Muscle of leg (tissue), 11 donors: ENCODE results near the gene DSG3. TPM values are rescaled to one million over a fixed set of nuclear protein-coding genes. Genes with fewer than 3 reads are reported as not detected.

ENCODE experiments used
- DNase-seq: peaks from one replicate; pipeline ENCODE4 v3.0.0; 2013
- H3K27ac ChIP-seq: one replicate; pipeline ENCODE4 v1.5.1; 2013; ENCODE audit warnings: mild to moderate bottlenecking, low read length, control low read depth
- H3K27me3 ChIP-seq: one replicate; pipeline ENCODE4 v1.6.1; 2013; ENCODE audit warnings: low read length; ENCODE audit not compliant: control insufficient read depth, insufficient read depth
- H3K36me3 ChIP-seq: one replicate; pipeline ENCODE4 v1.6.1; 2013; ENCODE audit warnings: low read length; ENCODE audit not compliant: control insufficient read depth, insufficient read depth
- H3K4me1 ChIP-seq: one replicate; pipeline ENCODE4 v1.6.1; 2013; ENCODE audit warnings: low read length; ENCODE audit not compliant: control insufficient read depth, insufficient read depth
- H3K4me3 ChIP-seq: one replicate; pipeline ENCODE4 v1.5.1; 2013; ENCODE audit warnings: low read length, control low read depth
- H3K9me3 ChIP-seq: replicated peaks from 2 replicates; pipeline ENCODE4 v1.6.1; 2013; ENCODE audit warnings: low read depth, low read length; ENCODE audit not compliant: control insufficient read depth
- WGBS: methylation state at CpG from one replicate; pipeline ENCODE4 v1.1.5; 2013; ENCODE audit warnings: missing lambda C conversion rate; ENCODE audit not compliant: insufficient coverage; 5-methylcytosine and 5-hydroxymethylcytosine counted together
- polyA plus RNA-seq, 8 donors: library from polyadenylated mRNA; unstranded; fragments of 120-200 nt; gene quantifications; one replicate each; pipeline versions ENCODE4 v1.2.1 to v1.2.3, GENCODE V29; 2013; ENCODE audit warnings: inconsistent platforms in 1 of 8, low replicate concordance in 1 of 8; ENCODE audit not compliant: insufficient read length in 8 of 8, insufficient read depth in 1 of 8
- total RNA-seq: library from RNA; stranded (reverse); fragments of 120-200 nt; gene quantifications from one replicate; pipeline ENCODE4 v1.2.4, GENCODE V29; 2013

The DSG3 gene
- total and polyA plus RNA-seq, 9 donors, result 0.04 to 5.7 (median 0.16) TPM; not detected in 6

GRCh38 chr18:31410716-31411483 is 36.6 kb upstream of the DSG3 start:
- Histone ChIP-seq H3K27ac (no peak overlapping the region), H3K4me1 (no peaks in the 10 kb centered on the region), H3K9me3 (no peaks in the 10 kb centered on the region), H3K36me3 (no peaks in the 10 kb centered on the region), H3K27me3 (no peaks in the 10 kb centered on the region), H3K4me3 (no peak overlapping the region)
- DNase-seq, result no peak
- WGBS, result 55% methylated on average over 17 of the region's 37 CpGs

GRCh38 chr18:31413137-31413536 is 34.4 kb upstream of the DSG3 start:
- no peak for DNase-seq

DNA sequence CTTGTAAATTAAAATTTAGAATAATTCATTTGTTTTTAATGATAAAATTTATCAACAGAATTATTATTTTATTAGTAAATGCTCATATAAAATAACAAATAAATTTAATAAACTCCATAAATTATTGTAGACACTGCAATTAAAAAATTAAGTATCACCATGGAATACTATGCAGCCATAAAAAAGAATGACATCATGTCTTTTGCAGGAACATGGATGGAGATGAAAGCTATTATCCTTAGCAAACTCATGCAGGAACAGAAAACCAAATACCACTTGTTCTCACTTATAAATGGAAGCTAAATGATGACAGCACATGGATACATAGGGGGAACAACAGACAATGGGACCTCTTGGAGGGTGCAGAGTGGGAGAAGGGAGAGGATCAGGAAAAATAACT is 29.7 kb upstream of the DSG3 start:
- Histone ChIP-seq H3K36me3 (no peaks in the 10 kb centered on the region), H3K27me3 (no peaks in the 10 kb centered on the region), H3K27ac (no peak overlapping the region), H3K9me3 (no peaks in the 10 kb centered on the region), H3K4me1 (no peaks in the 10 kb centered on the region), H3K4me3 (no peak overlapping the region)
- no peak for DNase-seq

More at GRCh38 chr18:31413137-31413536, 34.4 kb upstream of the DSG3 start:
- H3K36me3 ChIP-seq, result no peaks in the 10 kb centered on the region
- H3K9me3 ChIP-seq, result no peaks in the 10 kb centered on the region
- H3K4me1 ChIP-seq, result no peaks in the 10 kb centered on the region
- no peak overlapping the region for H3K27ac ChIP-seq
- no peaks in the 10 kb centered on the region for H3K27me3 ChIP-seq
- H3K4me3 ChIP-seq, result no peak overlapping the region
- 100% methylated on average over 2 of the region's 6 CpGs for WGBS

DNA sequence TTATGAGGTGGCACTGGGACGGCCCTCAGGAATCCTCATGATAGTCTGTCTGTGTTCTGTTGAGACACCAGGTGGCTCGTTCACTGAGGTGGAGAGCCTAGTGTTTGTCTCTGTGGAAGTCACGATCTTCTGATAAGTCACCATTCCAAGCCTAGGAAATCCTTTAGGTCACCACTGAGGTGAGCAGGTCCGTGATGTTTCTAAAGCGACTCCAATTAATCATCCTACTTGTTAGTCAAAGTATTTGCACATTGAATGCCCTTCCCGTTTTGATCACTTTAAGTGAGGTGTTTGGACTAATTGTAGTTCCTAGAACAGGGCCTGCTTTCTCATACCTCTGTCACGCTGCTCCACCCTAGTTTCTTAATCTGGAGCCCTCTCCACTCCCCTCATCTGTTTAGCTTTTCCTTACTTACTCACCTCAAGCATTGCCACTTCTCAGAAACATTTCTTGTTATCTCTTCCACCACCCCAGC is 28.0 kb upstream of the DSG3 start:
- no peak for DNase-seq
- no peaks in the 10 kb centered on the region for H3K36me3 ChIP-seq
- no peaks in the 10 kb centered on the region for H3K9me3 ChIP-seq
- no peaks in the 10 kb centered on the region for H3K27me3 ChIP-seq
- WGBS, result 76% methylated on average over 3 of the region's 7 CpGs
- H3K4me3 ChIP-seq, result no peak overlapping the region
- no peak overlapping the region for H3K27ac ChIP-seq
- no peaks in the 10 kb centered on the region for H3K4me1 ChIP-seq

DNA sequence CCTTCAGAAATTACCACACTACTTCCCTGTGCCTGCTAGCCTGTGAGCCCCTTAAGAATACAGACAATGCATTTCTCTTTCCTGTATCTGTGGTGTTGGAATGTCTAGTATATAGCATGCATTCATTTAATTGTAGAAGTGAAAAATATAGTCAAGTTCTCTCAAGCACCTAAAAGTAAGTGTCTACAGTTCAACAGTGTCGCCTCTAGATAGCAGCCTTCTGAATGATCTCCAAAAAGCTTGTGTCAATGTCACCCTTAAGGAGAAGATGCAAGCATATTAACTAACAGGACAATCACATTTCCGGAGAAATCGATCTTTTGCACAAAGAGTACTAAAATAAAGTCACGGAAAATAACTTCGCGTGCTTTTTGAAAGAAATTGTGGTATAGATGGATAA is 27.5 kb upstream of the DSG3 start:
- Histone ChIP-seq H3K9me3 (no peaks in the 10 kb centered on the region), H3K4me3 (no peak overlapping the region), H3K4me1 (no peaks in the 10 kb centered on the region), H3K27ac (no peak overlapping the region), H3K36me3 (no peaks in the 10 kb centered on the region), H3K27me3 (no peaks in the 10 kb centered on the region)
- no peak for DNase-seq
- no CpG with 5 or more reads among the region's 6 CpGs for WGBS

- no peaks in the 10 kb centered on the region for H3K27me3 ChIP-seq
- no peak for DNase-seq
- no peaks in the 10 kb centered on the region for H3K36me3 ChIP-seq
- WGBS, result no CpG with 5 or more reads among the region's 2 CpGs
- no peaks in the 10 kb centered on the region for H3K4me1 ChIP-seq
- H3K9me3 ChIP-seq, result no peaks in the 10 kb centered on the region
- H3K4me3 ChIP-seq, result no peak overlapping the region
- H3K27ac ChIP-seq, result no peak overlapping the region
Measured at GRCh38 chr18:31420524-31420923, 27.0 kb upstream of the DSG3 start.

- no peaks in the 10 kb centered on the region for H3K9me3 ChIP-seq
- H3K4me3 ChIP-seq, result no peak overlapping the region
- WGBS, result no CpG with 5 or more reads among the region's 7 CpGs
- no peaks in the 10 kb centered on the region for H3K27me3 ChIP-seq
- no peak for DNase-seq
- no peaks in the 10 kb centered on the region for H3K36me3 ChIP-seq
- no peaks in the 10 kb centered on the region for H3K4me1 ChIP-seq
- H3K27ac ChIP-seq, result no peak overlapping the region
Measured at GRCh38 chr18:31424383-31424988, 23.1 kb upstream of the DSG3 start.

DNA sequence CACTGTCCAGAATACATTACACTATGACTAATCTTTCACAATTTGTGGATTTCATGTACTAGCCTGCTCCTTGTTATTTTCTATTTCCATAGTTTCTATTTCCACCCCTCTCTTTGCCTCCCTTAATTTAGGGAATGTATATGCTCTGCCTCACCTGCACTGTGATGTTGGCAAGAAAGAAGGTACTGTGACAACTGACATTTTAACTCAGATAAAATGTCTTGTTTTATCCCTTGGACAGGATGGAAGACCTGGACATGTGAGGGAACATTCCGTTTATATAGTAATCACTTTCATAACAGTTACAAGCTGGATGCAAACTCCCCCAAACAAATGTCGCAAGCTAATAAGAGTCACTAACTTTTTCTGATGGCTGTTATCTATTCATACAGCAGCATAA is 21.5 kb upstream of the DSG3 start:
- no peaks in the 10 kb centered on the region for H3K27me3 ChIP-seq
- H3K9me3 ChIP-seq, result no peaks in the 10 kb centered on the region
- no peaks in the 10 kb centered on the region for H3K36me3 ChIP-seq
- 75% methylated on average over 2 of the region's 2 CpGs for WGBS
- DNase-seq, result no peak
- H3K4me3 ChIP-seq, result no peak overlapping the region
- H3K27ac ChIP-seq, result no peak overlapping the region
- no peaks in the 10 kb centered on the region for H3K4me1 ChIP-seq

- Histone ChIP-seq H3K9me3 (no peaks in the 10 kb centered on the region), H3K36me3 (no peaks in the 10 kb centered on the region), H3K27ac (no peak overlapping the region), H3K4me1 (no peaks in the 10 kb centered on the region), H3K4me3 (no peak overlapping the region), H3K27me3 (no peaks in the 10 kb centered on the region)
- DNase-seq, result no peak
- WGBS, result no CpG with 5 or more reads among the region's 5 CpGs
Measured at GRCh38 chr18:31426871-31427406, 20.6 kb upstream of the DSG3 start.

DNA sequence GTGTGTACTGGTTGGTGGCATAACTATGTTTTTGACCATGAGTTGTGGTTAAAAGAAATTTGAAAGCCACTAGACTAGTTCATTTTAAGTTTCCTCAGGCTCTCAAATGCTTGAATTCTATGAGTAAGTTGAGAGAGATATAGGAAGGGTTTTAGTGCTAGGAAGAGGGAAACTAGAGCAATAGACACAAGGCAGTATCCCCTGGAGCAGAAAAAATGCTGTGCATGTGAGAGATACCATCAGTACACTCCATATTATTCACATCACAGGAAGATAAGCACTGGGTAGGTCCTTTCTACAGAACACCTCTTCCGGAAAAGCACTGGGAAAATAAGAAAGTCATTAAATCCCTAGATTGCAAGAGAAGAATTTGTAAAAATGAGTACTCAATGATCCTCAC is 19.3 kb upstream of the DSG3 start:
- Histone ChIP-seq H3K4me3 (no peak overlapping the region), H3K27ac (no peak overlapping the region), H3K9me3 (no peaks in the 10 kb centered on the region), H3K36me3 (no peaks in the 10 kb centered on the region), H3K27me3 (no peaks in the 10 kb centered on the region), H3K4me1 (no peaks in the 10 kb centered on the region)
- DNase-seq, result no peak
- WGBS, result no CpG with 5 or more reads among the region's 1 CpG
